Activated naive CD8-positive, alpha-beta T cell treated with anti-CD3 and anti-CD28 coated beads, Interleukin-2, amount 10 ng/mL, durations not matched to agents 7 days and 5 days (primary cell): ENCODE results near the gene PLK3. TPM values are rescaled to one million over a fixed set of nuclear protein-coding genes. Genes with fewer than 3 reads are reported as not detected.
"Not testable (repeated sequence)": the region's sequence is repeated elsewhere in the genome, so short reads cannot be mapped to it uniquely, and the experiment has no call there.

ENCODE experiments used
- ATAC-seq: fragments of 150-1000 bp; cut with Tn5 transposase; one replicate; pipeline ENCODE4 v1.10.0; 2021; ENCODE audit warnings: low read depth, moderate library complexity
- POLR2A ChIA-PET: fragments of 350-600 bp; sonication (Branson Sonifier 250); formaldehyde crosslinking; loops from one replicate; lab custom pipeline; 2021; ENCODE audit warnings: antibody characterized with exemption; lab: Charles Lee
- DNase-seq: peaks from one replicate; pipeline ENCODE4 v3.0.0; 2021
- H3K27ac Mint-ChIP-seq: one replicate; pipeline ENCODE4 v1.8.0; 2022; ENCODE audit warnings: mild to moderate bottlenecking, mixed read lengths
- H3K27me3 Mint-ChIP-seq: one replicate; pipeline ENCODE4 v1.8.0; 2022; ENCODE audit warnings: mild to moderate bottlenecking, moderate library complexity, mixed read lengths
- H3K36me3 Mint-ChIP-seq: one replicate; pipeline ENCODE4 v1.8.0; 2021; ENCODE audit warnings: mild to moderate bottlenecking, mixed read lengths
- H3K4me1 Mint-ChIP-seq: one replicate; pipeline ENCODE4 v1.8.0; 2021; ENCODE audit warnings: mixed read lengths
- H3K4me3 Mint-ChIP-seq: one replicate; pipeline ENCODE4 v1.8.0; 2022; ENCODE audit warnings: mild to moderate bottlenecking, moderate library complexity, mixed read lengths
- H3K9me3 Mint-ChIP-seq: one replicate; pipeline ENCODE4 v1.8.0; 2021; ENCODE audit warnings: mixed read lengths
- total RNA-seq, 2 experiments: library from RNA; stranded (reverse); gene quantifications; one replicate each; pipeline ENCODE4 v1.2.3, GENCODE V29; 2021

Gene PLK3
- total RNA-seq: 10 to 100 TPM; 68.8 to 70.7 TPM

DNA sequence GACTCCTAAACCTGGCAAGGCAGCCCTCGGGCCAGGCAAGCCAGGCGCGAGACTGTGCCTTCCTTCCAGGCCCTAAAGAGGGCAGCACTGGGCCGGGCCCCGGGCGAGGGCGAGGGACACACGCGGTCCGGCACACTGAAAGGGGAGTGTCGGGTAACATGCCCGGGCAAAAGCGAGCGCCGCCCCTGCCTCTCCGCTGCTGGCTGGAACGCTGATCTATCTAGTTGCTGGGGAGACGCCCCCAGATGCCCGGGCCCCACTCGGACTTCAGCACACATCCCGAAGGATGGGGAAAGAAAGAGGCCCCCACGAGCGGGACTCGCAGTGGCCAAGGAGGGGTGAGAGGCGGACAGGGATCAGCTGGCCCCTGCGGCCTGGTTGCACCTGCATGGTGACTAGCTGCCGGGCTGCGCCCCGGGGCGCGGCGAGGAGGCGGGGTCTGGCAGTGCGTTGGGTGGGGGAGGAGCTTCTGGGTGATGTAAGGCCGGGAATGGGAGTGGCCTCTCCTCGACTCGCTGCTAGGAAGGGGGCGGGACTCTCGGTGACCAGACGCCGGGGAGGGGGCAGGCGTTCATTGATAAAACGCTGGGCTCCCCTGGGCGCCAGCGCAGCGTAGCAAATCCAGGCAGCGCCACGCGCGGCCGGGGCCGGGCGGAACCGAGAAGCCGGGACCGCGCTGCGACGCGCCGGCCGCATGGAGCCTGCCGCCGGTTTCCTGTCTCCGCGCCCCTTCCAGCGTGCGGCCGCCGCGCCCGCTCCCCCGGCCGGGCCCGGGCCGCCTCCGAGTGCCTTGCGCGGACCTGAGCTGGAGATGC, at the start of gene PLK3:
Gene PLK3 (plus strand): TSS at position 608 of the 815 bp plus-strand sequence. CDS start 87 bp downstream, at position 695.
- POLR2A ChIA-PET: interaction anchor here (0.7 to 10.1 kb wide), 22 partner anchors 9 to 693 kb away, joined by 3 to 360 read pairs (median 6); partner anchors contain the start of genes BEST4, BTBD19, EIF2B3 and HECTD3
- Mint-ChIP-seq H3K27me3 (no peaks in the 10 kb centered on the region), H3K9me3 (no peaks in the 10 kb centered on the region), H3K4me1 (peaks cover 24% of the 10 kb centered on the region), H3K27ac (peak within 1 kb of the TSS; percentile 97), H3K4me3 (peak within 1 kb of the TSS; percentile 92), H3K36me3 (peaks cover 19% of the 10 kb centered on the region)
- DNase-seq: peak; percentile 96
- peak; percentile 77 for ATAC-seq

DNA sequence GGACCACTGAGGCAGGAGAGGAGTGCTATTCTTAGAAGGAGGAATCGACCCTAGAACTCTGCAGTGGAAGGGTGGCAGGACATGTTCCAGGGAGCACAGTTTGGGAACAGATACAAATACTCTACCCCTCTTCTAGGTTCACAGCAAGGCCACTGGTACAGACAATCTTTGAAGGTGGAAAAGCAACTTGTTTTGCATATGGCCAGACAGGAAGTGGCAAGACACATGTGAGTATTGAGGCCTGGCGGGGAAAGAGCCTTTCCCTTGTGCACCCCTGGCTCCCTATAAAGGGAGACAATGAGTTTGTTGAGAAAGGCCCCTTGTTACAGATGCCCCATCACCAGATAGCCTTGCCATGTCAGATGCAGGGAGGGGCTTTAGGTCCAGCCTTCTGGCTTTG, 42.8 kb upstream of the PLK3 start:
- DNase-seq: no peak
- peaks cover 56% of the 10 kb centered on the region for H3K36me3 Mint-ChIP-seq
- H3K27me3 Mint-ChIP-seq: no peaks in the 10 kb centered on the region
- peaks cover 16% of the 10 kb centered on the region for H3K4me1 Mint-ChIP-seq
- POLR2A ChIA-PET: interaction anchor here (0.9 to 2.3 kb wide), 3 partner anchors 17 to 26 kb away, joined by 3 to 9 read pairs (median 8); partner anchors contain the start of genes KIF2C, RNU5D-1 and RPS8
- H3K9me3 Mint-ChIP-seq: no peaks in the 10 kb centered on the region
- H3K4me3 Mint-ChIP-seq: no peak overlapping the region
- peak; percentile 29 for ATAC-seq
- H3K27ac Mint-ChIP-seq: peak overlapping the region; percentile 10

GRCh38 chr1:44759077-44759476, 41.1 kb upstream of the PLK3 start:
- ATAC-seq (no peak), DNase-seq (no peak)
- peaks cover 59% of the 10 kb centered on the region for H3K36me3 Mint-ChIP-seq
- POLR2A ChIA-PET: interaction anchor here (1.0 to 4.2 kb wide), 5 partner anchors 8 to 37 kb away, joined by 3 to 22 read pairs (median 6); partner anchors contain the start of genes RNU5D-1 and RPS8
- H3K9me3 Mint-ChIP-seq: no peaks in the 10 kb centered on the region
- no peaks in the 10 kb centered on the region for H3K27me3 Mint-ChIP-seq
- no peak overlapping the region for H3K4me3 Mint-ChIP-seq
- H3K27ac Mint-ChIP-seq: no peak overlapping the region
- H3K4me1 Mint-ChIP-seq: peaks cover 10% of the 10 kb centered on the region

DNA sequence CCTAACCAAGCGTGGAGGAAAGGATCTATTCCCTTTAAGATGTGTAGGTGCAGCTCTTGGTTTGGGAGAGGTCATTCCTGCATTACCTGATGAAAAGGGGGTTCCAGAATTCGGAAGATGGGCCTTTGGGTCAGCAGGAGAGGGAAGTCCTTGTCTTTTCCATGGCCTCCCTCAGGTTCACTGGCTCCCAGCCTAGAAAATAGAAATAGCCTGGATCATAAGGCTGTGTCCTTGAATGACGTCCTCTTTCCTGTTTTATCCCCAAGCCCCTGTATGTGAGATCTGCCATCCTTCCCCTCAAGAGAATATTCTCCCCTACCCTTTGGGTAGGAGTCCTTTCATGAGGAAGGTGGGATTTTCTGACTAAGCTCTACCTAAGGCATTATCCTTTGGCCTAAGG, 39.3 kb upstream of the PLK3 start:
- POLR2A ChIA-PET: interaction anchor here (1.6 to 4.2 kb wide), 4 partner anchors 12 to 39 kb away, joined by 6 to 22 read pairs (median 8); partner anchors contain the start of genes RNU5D-1 and RPS8
- H3K4me3 Mint-ChIP-seq: no peak overlapping the region
- no peak overlapping the region for H3K27ac Mint-ChIP-seq
- ATAC-seq (no peak), DNase-seq (no peak)
- no peaks in the 10 kb centered on the region for H3K27me3 Mint-ChIP-seq
- H3K4me1 Mint-ChIP-seq: peaks cover 8% of the 10 kb centered on the region
- H3K9me3 Mint-ChIP-seq: no peaks in the 10 kb centered on the region
- peaks cover 53% of the 10 kb centered on the region for H3K36me3 Mint-ChIP-seq

DNA sequence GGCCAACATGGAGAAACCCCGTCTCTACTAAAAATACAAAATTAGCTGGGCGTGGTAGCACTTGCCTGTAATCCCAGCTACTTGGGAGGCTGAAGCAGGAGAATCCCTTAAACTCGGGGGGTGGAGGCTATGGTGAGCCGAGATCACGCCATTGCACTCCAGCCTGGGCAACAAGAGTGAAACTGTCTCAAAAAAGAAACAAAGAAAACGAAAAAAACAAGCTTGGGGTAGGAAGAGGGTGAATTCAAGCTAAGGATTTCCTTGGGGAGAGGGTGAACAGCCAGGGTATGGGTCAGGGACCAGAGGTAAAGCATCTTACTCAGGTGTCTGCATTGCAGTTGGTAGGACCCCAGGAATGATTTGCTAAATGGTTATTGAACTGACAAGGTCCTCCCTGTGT, 33.8 kb upstream of the PLK3 start:
- not testable (repeated sequence) for H3K4me3 Mint-ChIP-seq, H3K27ac Mint-ChIP-seq, H3K9me3 Mint-ChIP-seq, DNase-seq, H3K27me3 Mint-ChIP-seq, H3K4me1 Mint-ChIP-seq, ATAC-seq
- H3K36me3 Mint-ChIP-seq: peaks cover 38% of the 10 kb centered on the region
- POLR2A ChIA-PET: interaction anchor here (0.5 to 2.5 kb wide), 9 partner anchors 8 to 574 kb away, joined by 3 to 21 read pairs (median 3); partner anchors contain the start of genes MUTYH, RPS8 and TOE1

DNA sequence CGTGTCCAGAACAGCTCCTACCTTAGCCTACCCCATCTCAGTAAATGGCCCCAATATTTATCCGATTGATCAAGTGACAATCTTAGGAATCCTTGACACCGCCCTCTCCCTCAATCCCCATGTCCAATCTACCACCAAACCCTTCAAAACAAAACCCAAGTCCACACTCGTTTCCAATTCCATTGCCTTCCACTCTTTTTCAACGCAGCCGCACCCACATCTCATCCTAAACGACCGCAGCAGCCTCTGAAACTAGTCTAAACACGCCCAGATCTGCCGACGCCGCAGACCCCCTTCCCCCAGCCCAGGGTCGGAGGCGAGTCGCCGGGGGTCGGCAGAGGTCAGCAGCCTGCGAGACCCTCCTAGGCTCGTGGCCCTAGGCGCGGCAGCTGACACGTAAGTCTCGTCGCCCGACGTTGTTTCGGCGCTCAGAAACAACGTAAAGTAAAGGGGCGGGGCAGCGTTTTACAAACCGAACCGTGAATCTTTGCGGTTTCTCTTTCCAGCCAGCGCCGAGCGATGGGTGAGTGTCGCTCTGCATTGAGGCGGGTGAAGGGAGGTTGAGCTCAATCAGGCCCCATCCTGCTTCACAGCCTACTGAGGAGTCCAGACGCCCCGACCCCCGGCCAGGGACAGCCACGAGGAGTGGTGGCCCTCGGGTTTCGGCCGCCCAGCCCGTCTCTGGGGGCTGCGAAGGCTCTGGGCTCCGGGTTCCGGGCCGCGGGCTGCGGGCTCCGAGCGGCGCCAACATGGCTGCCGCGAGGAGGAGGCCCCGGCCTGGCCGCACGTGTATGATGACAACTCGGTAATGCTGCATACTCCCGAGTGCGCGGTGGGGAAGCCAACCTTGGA, 24.9 kb upstream of the PLK3 start, which contains the start of gene RPS8:
Gene RPS8 (plus strand): TSS at position 463 of the 852 bp plus-strand sequence. CDS start 57 bp downstream, at position 520.
- Mint-ChIP-seq H3K4me1 (peaks cover 24% of the 10 kb centered on the region), H3K36me3 (peaks cover 35% of the 10 kb centered on the region), H3K4me3 (peak within 1 kb of the TSS; percentile 91)

DNA sequence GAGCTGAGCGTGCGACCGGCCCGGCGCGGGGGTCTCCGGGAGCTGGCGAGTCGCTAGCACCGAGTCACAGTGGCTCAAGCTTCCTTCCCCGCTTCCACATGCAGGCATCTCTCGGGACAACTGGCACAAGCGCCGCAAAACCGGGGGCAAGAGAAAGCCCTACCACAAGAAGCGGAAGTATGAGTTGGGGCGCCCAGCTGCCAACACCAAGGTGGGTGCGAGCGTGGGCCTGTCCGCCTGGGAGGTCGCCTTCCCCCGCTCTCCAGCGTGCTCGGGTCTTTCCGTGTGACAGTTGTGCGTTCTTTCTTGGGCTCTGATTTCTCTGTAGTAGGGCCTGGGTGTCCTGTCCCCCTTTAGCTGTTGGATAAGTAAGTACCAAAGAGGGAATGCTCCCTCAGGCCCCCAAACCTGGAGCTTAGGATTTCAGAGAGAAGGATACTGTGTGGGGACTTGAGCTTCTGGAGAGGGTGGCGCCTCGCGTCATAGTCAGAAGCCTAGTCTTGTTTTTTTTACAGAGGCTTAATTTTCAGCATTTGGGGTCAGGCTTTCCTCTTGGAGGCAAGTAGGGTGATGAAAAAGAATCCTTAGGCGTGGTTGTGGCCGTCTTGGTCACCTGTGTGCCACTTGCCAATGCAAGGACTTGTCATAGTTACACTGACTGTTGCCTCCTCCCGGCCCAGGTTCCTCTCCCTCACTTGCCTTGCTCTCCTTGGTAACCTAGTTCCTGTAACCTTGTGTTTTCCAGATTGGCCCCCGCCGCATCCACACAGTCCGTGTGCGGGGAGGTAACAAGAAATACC, 24.0 kb upstream of the PLK3 start:
- Mint-ChIP-seq H3K9me3 (no peaks in the 10 kb centered on the region), H3K27me3 (no peaks in the 10 kb centered on the region), H3K27ac (peak overlapping the region; percentile 90), H3K4me1 (peaks cover 24% of the 10 kb centered on the region), H3K4me3 (peak overlapping the region; percentile 91), H3K36me3 (peaks cover 38% of the 10 kb centered on the region)
- peak; percentile 26 for ATAC-seq
- POLR2A ChIA-PET: interaction anchor here (0.8 to 4.9 kb wide), 26 partner anchors 10 to 910 kb away, joined by 3 to 65 read pairs (median 14); partner anchors contain the start of genes ARMH1, BEST4, BTBD19 and DYNLT4
- no peak for DNase-seq

More for the DNA sequence above, 24.9 kb upstream of the PLK3 start, which contains the start of gene RPS8:
- Mint-ChIP-seq H3K9me3 (no peaks in the 10 kb centered on the region), H3K27me3 (no peaks in the 10 kb centered on the region), H3K27ac (peak within 1 kb of the TSS; percentile 96)
- POLR2A ChIA-PET: interaction anchor here (1.0 to 4.9 kb wide), 27 partner anchors 9 to 911 kb away, joined by 3 to 65 read pairs (median 13); partner anchors contain the start of genes ARMH1, BEST4, BTBD19 and DYNLT4
- DNase-seq (peak; percentile 86), ATAC-seq (peak; percentile 80)

DNA sequence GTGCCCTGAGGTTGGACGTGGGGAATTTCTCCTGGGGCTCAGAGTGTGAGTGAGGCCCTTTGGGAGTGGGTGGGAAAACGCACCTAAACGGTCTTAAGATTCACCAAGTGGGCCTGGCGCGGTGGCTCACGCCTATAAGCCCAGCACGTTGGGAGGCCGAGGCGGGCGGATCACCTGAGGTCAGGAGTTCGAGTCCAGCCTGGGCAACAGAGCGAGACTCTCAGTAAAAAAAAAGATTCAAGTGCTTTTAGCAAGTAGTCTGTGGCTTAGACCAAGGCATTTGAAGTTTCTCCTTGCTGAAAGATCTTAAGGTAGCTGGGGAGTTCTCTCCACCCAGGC, 23.5 kb upstream of the PLK3 start:
- H3K4me1 Mint-ChIP-seq: peaks cover 24% of the 10 kb centered on the region
- no peak for ATAC-seq
- peak overlapping the region; percentile 90 for H3K27ac Mint-ChIP-seq
- POLR2A ChIA-PET: interaction anchor here (0.8 to 4.9 kb wide), 20 partner anchors 9 to 910 kb away, joined by 3 to 65 read pairs (median 17); partner anchors contain the start of genes BEST4, BTBD19, DYNLT4 and GPBP1L1
- H3K9me3 Mint-ChIP-seq: no peaks in the 10 kb centered on the region
- peak overlapping the region; percentile 91 for H3K4me3 Mint-ChIP-seq
- H3K27me3 Mint-ChIP-seq: no peaks in the 10 kb centered on the region
- no peak for DNase-seq
- peaks cover 40% of the 10 kb centered on the region for H3K36me3 Mint-ChIP-seq

GRCh38 chr1:44777547-44777946, 22.6 kb upstream of the PLK3 start:
- H3K4me3 Mint-ChIP-seq: peak overlapping the region; percentile 91
- H3K36me3 Mint-ChIP-seq: peaks cover 41% of the 10 kb centered on the region
- DNase-seq (no peak), ATAC-seq (no peak)
- no peaks in the 10 kb centered on the region for H3K9me3 Mint-ChIP-seq
- H3K4me1 Mint-ChIP-seq: peaks cover 24% of the 10 kb centered on the region
- H3K27me3 Mint-ChIP-seq: no peaks in the 10 kb centered on the region
- peak overlapping the region; percentile 77 for H3K27ac Mint-ChIP-seq
- POLR2A ChIA-PET: interaction anchor here (1.0 to 4.9 kb wide), 8 partner anchors 8 to 234 kb away, joined by 3 to 64 read pairs (median 14); partner anchors contain the start of genes BEST4, HECTD3, RNU5D-1 and UROD

DNA sequence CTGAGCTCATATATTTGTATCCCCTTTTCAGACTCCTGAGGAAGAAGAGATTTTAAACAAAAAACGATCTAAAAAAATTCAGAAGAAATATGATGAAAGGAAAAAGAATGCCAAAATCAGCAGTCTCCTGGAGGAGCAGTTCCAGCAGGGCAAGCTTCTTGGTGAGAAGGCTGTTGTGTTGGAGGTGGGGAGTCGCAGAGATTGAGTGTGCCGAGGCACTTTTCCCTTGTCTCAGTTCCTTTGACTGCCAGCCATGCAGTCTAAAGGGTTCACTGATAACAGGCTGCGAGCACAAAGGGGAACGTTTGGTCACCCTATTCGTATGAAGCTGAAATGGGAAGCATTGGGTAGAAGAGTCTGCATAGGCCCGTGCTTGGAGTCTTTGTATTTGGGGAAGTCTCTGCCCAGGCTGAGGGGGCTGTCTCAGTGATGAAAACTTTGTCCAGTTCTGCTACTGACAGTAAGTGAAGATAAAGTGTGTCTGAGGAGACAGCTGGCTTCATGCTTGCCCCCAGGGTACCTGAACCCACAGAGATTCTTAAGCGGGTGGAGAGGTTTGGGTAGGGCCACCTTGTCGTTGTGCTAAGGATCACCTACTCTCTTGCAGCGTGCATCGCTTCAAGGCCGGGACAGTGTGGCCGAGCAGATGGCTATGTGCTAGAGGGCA, 22.1 kb upstream of the PLK3 start:
- Mint-ChIP-seq H3K27ac (no peak overlapping the region), H3K9me3 (no peaks in the 10 kb centered on the region), H3K4me3 (peak overlapping the region; percentile 91), H3K4me1 (peaks cover 24% of the 10 kb centered on the region), H3K36me3 (peaks cover 43% of the 10 kb centered on the region), H3K27me3 (no peaks in the 10 kb centered on the region)
- no peak for DNase-seq
- POLR2A ChIA-PET: interaction anchor here (1.0 to 4.9 kb wide), 7 partner anchors 8 to 56 kb away, joined by 3 to 64 read pairs (median 6); partner anchors contain the start of genes BEST4 and RNU5D-1
- no peak for ATAC-seq
